ENCODE data around the gene SCARB1. TPM values are rescaled to one million over a fixed set of nuclear protein-coding genes. Genes with fewer than 3 reads are reported as not detected.

Gene SCARB1
- total and polyA plus RNA-seq, 2 experiments from 2014 or later: 31.0 to 62.5 TPM

GRCh38 chr12:124780336-124780735 is 83.3 kb downstream of the SCARB1 start:
- no peaks in the 10 kb centered on the region for H3K9me3 Mint-ChIP-seq
- DNase-seq (ENCODE audit: low spot score) (peak; percentile 18), ATAC-seq (peak; percentile 33; the same call in 2 of the 3 replicates)
- H3K27me3 Mint-ChIP-seq (ENCODE audit: insufficient read depth, low read depth, poor library complexity): peaks cover 5% of the 10 kb centered on the region
- Histone ChIP-seq H3K27me3 (ENCODE audit: insufficient read depth) (no peaks in the 10 kb centered on the region), H3K79me2 (replicated peaks; ENCODE audit: insufficient read depth) (no peaks in the 10 kb centered on the region), H4K20me1 (replicated peaks; ENCODE audit: insufficient read depth) (no peaks in the 10 kb centered on the region; the same call in 1 of the 2 replicates), H3K4me2 (no peak overlapping the region), H3F3A (replicated peaks; ENCODE audit: low read depth) (no peaks in the 10 kb centered on the region), H3K4me1 (ENCODE audit: insufficient read depth) (no peaks in the 10 kb centered on the region), H3K27ac (ENCODE audit: low read depth) (no peak overlapping the region), H3K9me2 (ENCODE audit: insufficient read depth) (no peaks in the 10 kb centered on the region), H2AFZ (no peak overlapping the region), H3K4me3 (no peak overlapping the region), H3K36me3 (ENCODE audit: insufficient read depth) (0 out of 2 replicates have a peak, but pooled peaks cover 2% of the 10 kb centered on the region)
- no peak overlapping the region for H3K4me3 Mint-ChIP-seq
- peaks cover 8% of the 10 kb centered on the region for H3K36me3 Mint-ChIP-seq (ENCODE audit: low read depth)
- no peak overlapping the region for H3K27ac Mint-ChIP-seq
- peaks cover 14% of the 10 kb centered on the region for H3K4me1 Mint-ChIP-seq
- TF ChIP-seq, protein P1, sequence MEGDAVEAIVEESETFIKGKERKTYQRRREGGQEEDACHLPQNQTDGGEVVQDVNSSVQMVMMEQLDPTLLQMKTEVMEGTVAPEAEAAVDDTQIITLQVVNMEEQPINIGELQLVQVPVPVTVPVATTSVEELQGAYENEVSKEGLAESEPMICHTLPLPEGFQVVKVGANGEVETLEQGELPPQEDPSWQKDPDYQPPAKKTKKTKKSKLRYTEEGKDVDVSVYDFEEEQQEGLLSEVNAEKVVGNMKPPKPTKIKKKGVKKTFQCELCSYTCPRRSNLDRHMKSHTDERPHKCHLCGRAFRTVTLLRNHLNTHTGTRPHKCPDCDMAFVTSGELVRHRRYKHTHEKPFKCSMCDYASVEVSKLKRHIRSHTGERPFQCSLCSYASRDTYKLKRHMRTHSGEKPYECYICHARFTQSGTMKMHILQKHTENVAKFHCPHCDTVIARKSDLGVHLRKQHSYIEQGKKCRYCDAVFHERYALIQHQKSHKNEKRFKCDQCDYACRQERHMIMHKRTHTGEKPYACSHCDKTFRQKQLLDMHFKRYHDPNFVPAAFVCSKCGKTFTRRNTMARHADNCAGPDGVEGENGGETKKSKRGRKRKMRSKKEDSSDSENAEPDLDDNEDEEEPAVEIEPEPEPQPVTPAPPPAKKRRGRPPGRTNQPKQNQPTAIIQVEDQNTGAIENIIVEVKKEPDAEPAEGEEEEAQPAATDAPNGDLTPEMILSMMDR (conservative IDR thresholded peaks at IDR 0.05; ENCODE audit: low read depth in 2 of 2): peak in 1 of 2 experiments; percentile 50; a peak in 3 of 4 replicates
- TF ChIP-seq, protein P2, sequence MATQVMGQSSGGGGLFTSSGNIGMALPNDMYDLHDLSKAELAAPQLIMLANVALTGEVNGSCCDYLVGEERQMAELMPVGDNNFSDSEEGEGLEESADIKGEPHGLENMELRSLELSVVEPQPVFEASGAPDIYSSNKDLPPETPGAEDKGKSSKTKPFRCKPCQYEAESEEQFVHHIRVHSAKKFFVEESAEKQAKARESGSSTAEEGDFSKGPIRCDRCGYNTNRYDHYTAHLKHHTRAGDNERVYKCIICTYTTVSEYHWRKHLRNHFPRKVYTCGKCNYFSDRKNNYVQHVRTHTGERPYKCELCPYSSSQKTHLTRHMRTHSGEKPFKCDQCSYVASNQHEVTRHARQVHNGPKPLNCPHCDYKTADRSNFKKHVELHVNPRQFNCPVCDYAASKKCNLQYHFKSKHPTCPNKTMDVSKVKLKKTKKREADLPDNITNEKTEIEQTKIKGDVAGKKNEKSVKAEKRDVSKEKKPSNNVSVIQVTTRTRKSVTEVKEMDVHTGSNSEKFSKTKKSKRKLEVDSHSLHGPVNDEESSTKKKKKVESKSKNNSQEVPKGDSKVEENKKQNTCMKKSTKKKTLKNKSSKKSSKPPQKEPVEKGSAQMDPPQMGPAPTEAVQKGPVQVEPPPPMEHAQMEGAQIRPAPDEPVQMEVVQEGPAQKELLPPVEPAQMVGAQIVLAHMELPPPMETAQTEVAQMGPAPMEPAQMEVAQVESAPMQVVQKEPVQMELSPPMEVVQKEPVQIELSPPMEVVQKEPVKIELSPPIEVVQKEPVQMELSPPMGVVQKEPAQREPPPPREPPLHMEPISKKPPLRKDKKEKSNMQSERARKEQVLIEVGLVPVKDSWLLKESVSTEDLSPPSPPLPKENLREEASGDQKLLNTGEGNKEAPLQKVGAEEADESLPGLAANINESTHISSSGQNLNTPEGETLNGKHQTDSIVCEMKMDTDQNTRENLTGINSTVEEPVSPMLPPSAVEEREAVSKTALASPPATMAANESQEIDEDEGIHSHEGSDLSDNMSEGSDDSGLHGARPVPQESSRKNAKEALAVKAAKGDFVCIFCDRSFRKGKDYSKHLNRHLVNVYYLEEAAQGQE (IDR thresholded peaks at IDR 0.05; ENCODE audit: unreplicated experiment): no peak
- TF ChIP-seq EZH2 (IDR thresholded peaks at IDR 0.05; ENCODE audit: low read depth, unreplicated experiment) (no peak), ETS1 (IDR thresholded peaks at IDR 0.05) (no peak)

GRCh38 chr12:124779161-124780141 is 84.2 kb downstream of the SCARB1 start:
- H3K36me3 ChIP-seq (ENCODE audit: insufficient read depth): no peaks in the 10 kb centered on the region
- no peaks in the 10 kb centered on the region; the same call in 1 of the 2 replicates for H4K20me1 ChIP-seq (replicated peaks; ENCODE audit: insufficient read depth)
- ATAC-seq (no peak), DNase-seq (ENCODE audit: low spot score) (no peak)
- H3K79me2 ChIP-seq (replicated peaks; ENCODE audit: insufficient read depth): no peaks in the 10 kb centered on the region
- no peak overlapping the region for H3K4me2 ChIP-seq
- Mint-ChIP-seq H3K36me3 (ENCODE audit: low read depth) (peaks cover 6% of the 10 kb centered on the region; the same call in 2 of the 3 replicates), H3K4me3 (no peak overlapping the region), H3K4me1 (peaks cover 16% of the 10 kb centered on the region), H3K27ac (no peak overlapping the region; the same call in 1 of the 2 replicates), H3K9me3 (no peaks in the 10 kb centered on the region), H3K27me3 (ENCODE audit: insufficient read depth, low read depth, poor library complexity) (peaks cover 5% of the 10 kb centered on the region)
- H3K27ac ChIP-seq (ENCODE audit: low read depth): no peak overlapping the region
- no peak overlapping the region for H2AFZ ChIP-seq
- H3K4me1 ChIP-seq (ENCODE audit: insufficient read depth): no peaks in the 10 kb centered on the region
- H3K27me3 ChIP-seq (ENCODE audit: insufficient read depth): no peaks in the 10 kb centered on the region
- no peaks in the 10 kb centered on the region for H3F3A ChIP-seq (replicated peaks; ENCODE audit: low read depth)
- no peak overlapping the region for H3K4me3 ChIP-seq
- H3K9me2 ChIP-seq (ENCODE audit: insufficient read depth): no peaks in the 10 kb centered on the region
- TF ChIP-seq EZH2 (IDR thresholded peaks at IDR 0.05; ENCODE audit: low read depth, unreplicated experiment) (no peak), ETS1 (IDR thresholded peaks at IDR 0.05) (no peak), ZNF114 (CRISPR knock-in tag; IDR thresholded peaks at IDR 0.05) (no peak), CREB1 (CRISPR knock-in tag; IDR thresholded peaks at IDR 0.05; ENCODE audit: low read depth) (no peak), JUNB (IDR thresholded peaks at IDR 0.05; ENCODE audit: unreplicated experiment) (no peak), NANOG (IDR thresholded peaks at IDR 0.05; ENCODE audit: borderline replicate concordance) (no peak), STAT1 (IDR thresholded peaks at IDR 0.05; ENCODE audit: unreplicated experiment) (no peak), ZNF331 (CRISPR knock-in tag; IDR thresholded peaks at IDR 0.05; ENCODE audit: low read depth) (no peak)
- TF ChIP-seq, protein P1 (conservative IDR thresholded peaks at IDR 0.05; ENCODE audit: low read depth in 2 of 2): no peak

Data from GM23338 (cell line).